WTC11 (cell line): ENCODE measurements around the gene PHC1.

ENCODE experiments used
- CREB1 ChIP-seq: sonication (generic); formaldehyde crosslinking; IDR thresholded peaks from 2 replicates; pipeline ENCODE4 v1.8.0; 2023; ENCODE audit warnings: mild to moderate bottlenecking, missing genetic modification reagents
- CTCF ChIP-seq: fragments of 200-600 bp; IDR thresholded peaks from 2 replicates; pipeline ENCODE4 v1.8.0; 2022; ENCODE audit warnings: antibody characterized with exemption
- ETV6 ChIP-seq: sonication (generic); formaldehyde crosslinking; IDR thresholded peaks from 2 replicates; pipeline ENCODE4 v1.8.1; 2022; ENCODE audit warnings: mild to moderate bottlenecking, missing genetic modification reagents
- HMGA2 ChIP-seq: fragments of 250-450 bp; sonication (Bioruptor Pico); IDR thresholded peaks from 2 replicates; pipeline ENCODE4 v1.4.0; 2021; ENCODE audit warnings: mild to moderate bottlenecking, moderate library complexity
- NR3C1 ChIP-seq: sonication (generic); formaldehyde crosslinking; conservative IDR thresholded peaks from 2 replicates; pipeline ENCODE4 v1.8.1; 2023; ENCODE audit warnings: low read depth, mild to moderate bottlenecking, missing genetic modification reagents
- SP1 ChIP-seq: sonication (generic); formaldehyde crosslinking; conservative IDR thresholded peaks from 2 replicates; pipeline ENCODE4 v1.8.1; 2022; ENCODE audit warnings: missing genetic modification reagents
- ZBTB21 ChIP-seq: sonication (generic); formaldehyde crosslinking; IDR thresholded peaks from 2 replicates; pipeline ENCODE4 v1.8.1; 2023; ENCODE audit warnings: mild to moderate bottlenecking, missing genetic modification reagents, borderline replicate concordance
- ZNF317 ChIP-seq: sonication (generic); formaldehyde crosslinking; IDR thresholded peaks from 2 replicates; pipeline ENCODE4 v1.8.1; 2023; ENCODE audit warnings: low read depth, mild to moderate bottlenecking, moderate library complexity, missing genetic modification reagents, borderline replicate concordance
- ZNF423 ChIP-seq: fragments of 250-450 bp; sonication (Bioruptor Pico); IDR thresholded peaks from 2 replicates; pipeline ENCODE4 v2.1.2; 2022; ENCODE audit warnings: mild to moderate bottlenecking, moderate library complexity
- ZNF671 ChIP-seq: fragments of 250-450 bp; sonication (Bioruptor Pico); IDR thresholded peaks from 2 replicates; pipeline ENCODE4 v1.8.0; 2021; ENCODE audit warnings: mild to moderate bottlenecking
- TF ChIP-seq, protein P1 (sequence below): fragments of 250-450 bp; sonication (Bioruptor Pico); IDR thresholded peaks from 2 replicates; pipeline ENCODE4 v1.9.0; 2021; ENCODE audit warnings: mild to moderate bottlenecking
- TF ChIP-seq, protein P2 (sequence below): sonication (generic); formaldehyde crosslinking; IDR thresholded peaks from 2 replicates; pipeline ENCODE4 v1.8.0; 2023; ENCODE audit warnings: missing genetic modification reagents, mild to moderate bottlenecking, borderline replicate concordance

DNA sequence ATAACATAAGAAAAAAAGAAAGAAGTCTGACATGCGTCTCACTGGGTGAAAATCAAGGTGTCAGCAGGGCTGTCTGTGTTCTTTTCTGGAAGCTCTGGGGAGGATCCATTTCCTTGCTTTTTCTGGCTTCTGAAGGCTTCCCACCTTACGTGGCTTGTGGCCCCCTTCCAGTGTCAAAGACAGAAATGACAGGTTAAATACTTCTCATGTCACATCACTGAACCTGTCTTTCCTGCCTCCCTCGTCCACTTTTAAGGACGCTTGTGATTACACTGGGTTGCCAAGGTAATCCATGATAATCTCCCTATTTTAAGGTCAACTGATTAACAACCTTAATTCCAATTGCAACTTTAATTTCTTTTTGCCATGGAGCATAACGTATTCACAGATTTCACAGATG lies 4.6 kb upstream of the PHC1 start:
- TF ChIP-seq ETV6 (CRISPR knock-in tag) = no peak
- no peak for TF ChIP-seq CTCF
- TF ChIP-seq HMGA2 (CRISPR knock-in tag) = no peak
- no peak for TF ChIP-seq ZNF317 (CRISPR knock-in tag)
- TF ChIP-seq, protein P1, sequence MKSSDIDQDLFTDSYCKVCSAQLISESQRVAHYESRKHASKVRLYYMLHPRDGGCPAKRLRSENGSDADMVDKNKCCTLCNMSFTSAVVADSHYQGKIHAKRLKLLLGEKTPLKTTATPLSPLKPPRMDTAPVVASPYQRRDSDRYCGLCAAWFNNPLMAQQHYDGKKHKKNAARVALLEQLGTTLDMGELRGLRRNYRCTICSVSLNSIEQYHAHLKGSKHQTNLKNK (CRISPR knock-in tag) = no peak
- TF ChIP-seq SP1 (CRISPR knock-in tag) = no peak
- TF ChIP-seq ZNF671 (CRISPR knock-in tag) = no peak
- no peak for TF ChIP-seq CREB1 (CRISPR knock-in tag)
- TF ChIP-seq NR3C1 (CRISPR knock-in tag) = no peak
- TF ChIP-seq, protein P2, sequence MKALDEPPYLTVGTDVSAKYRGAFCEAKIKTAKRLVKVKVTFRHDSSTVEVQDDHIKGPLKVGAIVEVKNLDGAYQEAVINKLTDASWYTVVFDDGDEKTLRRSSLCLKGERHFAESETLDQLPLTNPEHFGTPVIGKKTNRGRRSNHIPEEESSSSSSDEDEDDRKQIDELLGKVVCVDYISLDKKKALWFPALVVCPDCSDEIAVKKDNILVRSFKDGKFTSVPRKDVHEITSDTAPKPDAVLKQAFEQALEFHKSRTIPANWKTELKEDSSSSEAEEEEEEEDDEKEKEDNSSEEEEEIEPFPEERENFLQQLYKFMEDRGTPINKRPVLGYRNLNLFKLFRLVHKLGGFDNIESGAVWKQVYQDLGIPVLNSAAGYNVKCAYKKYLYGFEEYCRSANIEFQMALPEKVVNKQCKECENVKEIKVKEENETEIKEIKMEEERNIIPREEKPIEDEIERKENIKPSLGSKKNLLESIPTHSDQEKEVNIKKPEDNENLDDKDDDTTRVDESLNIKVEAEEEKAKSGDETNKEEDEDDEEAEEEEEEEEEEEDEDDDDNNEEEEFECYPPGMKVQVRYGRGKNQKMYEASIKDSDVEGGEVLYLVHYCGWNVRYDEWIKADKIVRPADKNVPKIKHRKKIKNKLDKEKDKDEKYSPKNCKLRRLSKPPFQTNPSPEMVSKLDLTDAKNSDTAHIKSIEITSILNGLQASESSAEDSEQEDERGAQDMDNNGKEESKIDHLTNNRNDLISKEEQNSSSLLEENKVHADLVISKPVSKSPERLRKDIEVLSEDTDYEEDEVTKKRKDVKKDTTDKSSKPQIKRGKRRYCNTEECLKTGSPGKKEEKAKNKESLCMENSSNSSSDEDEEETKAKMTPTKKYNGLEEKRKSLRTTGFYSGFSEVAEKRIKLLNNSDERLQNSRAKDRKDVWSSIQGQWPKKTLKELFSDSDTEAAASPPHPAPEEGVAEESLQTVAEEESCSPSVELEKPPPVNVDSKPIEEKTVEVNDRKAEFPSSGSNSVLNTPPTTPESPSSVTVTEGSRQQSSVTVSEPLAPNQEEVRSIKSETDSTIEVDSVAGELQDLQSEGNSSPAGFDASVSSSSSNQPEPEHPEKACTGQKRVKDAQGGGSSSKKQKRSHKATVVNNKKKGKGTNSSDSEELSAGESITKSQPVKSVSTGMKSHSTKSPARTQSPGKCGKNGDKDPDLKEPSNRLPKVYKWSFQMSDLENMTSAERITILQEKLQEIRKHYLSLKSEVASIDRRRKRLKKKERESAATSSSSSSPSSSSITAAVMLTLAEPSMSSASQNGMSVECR = no peak
- TF ChIP-seq ZBTB21 = no peak
- no peak for TF ChIP-seq ZNF423 (CRISPR knock-in tag)
